Glomerular visceral epithelial cell (primary cell): ENCODE results near the gene CAMTA1.

ENCODE experiments used
- DNase-seq: peaks from one replicate; pipeline ENCODE4 v3.0.0-alpha.2; 2016; ENCODE audit errors: extremely low spot score

Gene CAMTA1

DNA sequence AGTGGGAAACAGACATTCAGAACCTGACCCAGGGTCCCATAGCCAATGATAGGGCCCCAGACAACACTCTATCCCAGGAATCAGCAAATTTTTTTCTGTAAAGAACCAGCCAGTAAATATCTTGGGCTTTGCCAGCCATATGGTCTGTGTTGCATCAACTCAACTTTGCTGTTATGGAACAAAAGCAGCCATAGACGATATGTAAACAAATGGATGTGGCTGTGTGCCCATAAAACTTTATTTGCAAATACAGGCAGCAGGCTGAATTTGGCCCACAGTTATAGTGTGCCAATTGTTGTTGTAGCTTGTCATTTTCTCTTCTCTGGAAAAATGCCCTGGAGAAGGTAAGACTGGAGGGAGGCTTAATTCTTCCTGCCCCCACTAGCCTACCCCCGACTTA, 554.7 kb downstream of the CAMTA1 start:
- no peak for DNase-seq

DNA sequence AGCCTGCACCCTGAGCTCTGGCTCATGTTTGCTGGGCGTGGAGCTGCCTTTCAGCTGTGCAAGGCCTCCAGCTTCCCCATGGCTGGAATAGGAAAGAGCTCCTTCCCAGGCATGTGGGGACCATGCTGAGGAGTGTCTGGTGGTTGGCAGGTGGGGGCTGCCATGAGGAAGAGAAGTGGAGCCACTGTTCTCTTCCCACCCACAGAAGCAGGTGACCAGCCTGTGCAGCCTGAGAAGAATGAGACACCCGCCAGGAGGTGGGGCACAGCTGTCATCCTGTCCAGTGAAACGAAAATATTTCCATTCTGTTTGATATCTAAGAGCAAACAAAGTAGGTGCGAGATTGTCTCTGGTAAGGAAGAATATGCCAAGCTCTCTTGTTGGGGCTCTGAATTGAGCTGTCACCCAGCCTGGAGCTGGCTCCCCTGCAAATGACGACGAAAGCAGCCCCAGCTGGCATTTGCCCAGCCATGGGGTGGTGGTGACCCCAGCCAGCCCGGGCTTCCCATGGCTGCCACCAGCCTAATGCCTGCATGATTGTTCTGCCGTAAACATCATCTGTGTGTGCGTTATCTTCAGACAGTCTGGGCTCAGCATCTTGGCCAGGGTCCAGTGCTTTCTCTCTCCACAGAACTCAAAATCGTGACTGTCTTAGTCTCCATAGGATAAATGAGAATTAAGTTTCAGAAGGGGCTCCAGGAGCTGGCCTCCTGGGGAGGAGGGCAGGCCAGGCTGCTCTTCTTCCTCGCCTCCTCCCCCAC, 556.1 kb downstream of the CAMTA1 start:
- no peak for DNase-seq

DNA sequence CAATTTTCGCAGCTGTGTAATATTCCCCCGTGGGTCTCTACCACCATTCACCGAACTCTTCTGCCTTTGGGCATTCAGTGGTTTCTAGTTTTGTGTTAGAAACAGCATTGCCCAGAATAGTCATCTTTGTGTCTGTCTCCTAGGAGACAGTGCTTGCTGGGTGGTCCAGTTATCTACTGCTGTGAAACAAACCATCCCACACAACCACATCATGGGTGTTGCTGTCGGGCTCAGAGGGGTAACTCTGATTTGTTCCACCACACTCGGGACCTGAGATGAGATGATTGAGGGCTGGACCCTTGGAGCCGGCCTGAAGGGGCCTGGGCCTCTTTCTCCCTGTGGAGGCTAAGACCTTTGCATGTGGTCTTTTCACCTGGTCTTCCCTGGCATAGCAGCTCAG, 558.6 kb downstream of the CAMTA1 start:
- DNase-seq: no peak

DNA sequence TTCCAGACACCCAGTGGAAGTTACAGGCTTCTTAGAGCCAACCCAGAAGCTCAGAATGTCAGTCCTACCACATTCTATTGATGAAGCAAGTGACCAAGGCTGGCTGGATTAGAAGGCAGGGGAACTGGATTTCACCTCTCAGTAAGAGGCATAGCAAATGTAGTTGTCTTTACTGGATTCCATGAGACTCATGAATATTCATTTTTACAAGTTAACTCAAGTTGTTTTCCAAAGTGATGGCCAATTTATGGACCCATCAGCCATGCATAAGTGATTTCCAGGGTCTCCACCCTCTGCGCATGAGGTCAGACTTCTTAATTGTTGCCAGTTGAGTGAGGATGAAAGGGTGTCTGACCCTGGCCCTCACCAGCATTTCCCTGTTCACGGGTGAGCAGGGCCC, 559.0 kb downstream of the CAMTA1 start:
- no peak for DNase-seq

DNA sequence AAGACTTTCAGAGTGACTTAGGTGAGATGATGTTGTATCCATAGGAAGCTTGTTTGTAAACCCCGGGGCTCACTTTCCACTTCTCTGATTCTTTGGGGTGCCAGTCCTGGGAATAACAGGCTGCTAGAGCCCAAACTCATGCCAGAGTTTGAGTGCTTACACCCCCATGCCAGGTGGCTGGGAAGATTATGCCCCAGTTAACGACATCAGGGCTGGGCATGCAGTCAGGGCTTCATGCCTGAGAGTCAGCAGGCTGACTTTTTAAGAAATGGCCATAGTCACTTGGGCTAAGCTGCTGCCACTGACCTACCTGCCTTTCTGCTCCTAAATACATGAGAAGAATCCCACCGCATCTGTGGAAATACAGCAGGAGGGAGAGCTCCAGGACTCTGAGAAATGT, 560.3 kb downstream of the CAMTA1 start:
- DNase-seq: no peak

DNA sequence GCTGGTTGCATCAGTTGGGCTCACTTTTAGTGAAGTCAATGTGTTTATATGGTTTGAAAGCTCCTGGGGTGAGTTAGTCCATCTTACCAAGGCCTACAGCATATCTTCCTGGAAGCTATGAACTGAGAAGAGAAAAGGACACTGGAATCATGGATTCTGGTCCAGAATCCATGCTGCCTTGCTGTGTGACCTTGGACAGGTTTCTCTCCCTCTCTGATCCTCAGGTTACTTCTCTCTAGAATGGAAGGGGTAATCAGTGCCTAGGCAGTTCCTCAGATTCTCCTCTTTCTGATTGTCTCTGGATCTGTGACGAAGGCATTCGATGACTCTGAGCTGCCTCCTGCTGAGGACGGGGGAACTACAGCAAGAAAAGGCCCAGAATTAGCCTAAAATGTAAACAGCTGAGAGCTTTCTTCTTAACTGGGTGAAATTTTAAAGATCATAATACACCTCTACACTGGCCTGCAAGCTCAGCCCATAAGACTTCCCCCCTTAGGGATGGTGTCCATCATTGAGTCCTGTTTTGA, 560.9 kb downstream of the CAMTA1 start:
- no peak for DNase-seq

DNA sequence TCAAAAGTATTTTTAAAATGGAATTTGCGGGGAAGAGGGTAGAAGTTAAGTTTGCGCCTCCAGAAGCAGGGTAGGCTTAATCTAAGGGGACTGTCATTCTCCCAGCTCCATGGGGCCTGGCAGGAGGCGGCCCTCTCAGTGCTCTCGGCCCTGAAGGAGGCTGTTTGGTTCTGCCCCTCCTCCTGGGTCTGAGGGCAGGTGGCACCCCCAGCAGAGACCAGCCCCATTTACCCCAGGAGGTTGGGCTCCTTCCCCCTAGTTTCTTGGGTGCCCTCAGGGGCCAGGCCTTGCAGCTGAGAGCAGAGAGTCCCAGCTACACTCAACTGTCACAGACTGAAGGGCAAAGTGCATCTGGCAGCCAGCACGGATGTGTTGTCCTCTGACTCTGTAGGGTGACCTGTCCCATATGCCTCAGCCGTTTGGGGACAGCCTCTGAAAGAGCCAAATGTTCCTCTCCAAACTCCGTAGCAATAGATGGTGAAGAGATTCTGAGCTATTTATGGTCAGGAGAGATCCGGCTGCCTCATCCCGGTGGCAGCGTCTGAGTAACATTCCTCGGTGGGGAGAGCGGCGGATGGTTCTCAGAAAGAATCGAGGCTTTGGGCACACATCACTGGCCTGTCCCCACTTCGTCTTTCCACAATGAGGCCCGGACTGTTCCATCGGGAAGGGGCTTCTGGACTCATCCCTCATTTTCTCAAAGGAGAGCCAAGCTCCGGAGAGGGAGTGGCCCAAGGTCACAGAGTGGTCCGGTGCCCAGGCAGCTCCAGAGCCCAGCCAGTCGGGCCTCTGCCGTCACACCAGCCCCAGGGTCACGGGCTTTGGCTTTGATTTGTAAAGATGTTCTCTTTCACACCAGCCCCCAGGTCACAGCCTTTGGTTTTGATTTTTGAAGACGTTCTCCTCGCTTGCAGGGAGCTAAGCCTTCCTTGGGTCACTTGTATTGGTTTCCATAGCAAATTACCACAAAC, 561.6 kb downstream of the CAMTA1 start:
- no peak for DNase-seq

DNA sequence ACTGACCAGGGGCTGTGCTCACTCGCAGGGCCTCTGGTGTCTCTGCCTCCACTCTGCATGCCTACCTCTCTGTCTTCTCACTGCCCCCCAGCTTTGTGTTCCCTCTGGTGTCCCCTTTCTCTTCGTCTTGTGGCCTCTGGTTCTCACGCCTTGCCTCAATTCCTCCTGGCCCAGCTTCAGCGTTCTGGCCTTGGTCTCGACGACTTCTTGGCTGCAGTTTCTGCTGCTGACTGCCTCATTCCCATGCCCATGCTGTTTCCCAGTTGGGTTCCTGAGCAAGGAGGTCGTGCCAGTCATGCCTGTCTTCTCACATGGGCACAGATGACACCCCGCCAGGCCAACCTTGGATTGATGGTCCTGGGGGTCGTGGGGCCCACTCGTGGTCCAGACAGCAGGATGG, 562.8 kb downstream of the CAMTA1 start:
- no peak for DNase-seq

DNA sequence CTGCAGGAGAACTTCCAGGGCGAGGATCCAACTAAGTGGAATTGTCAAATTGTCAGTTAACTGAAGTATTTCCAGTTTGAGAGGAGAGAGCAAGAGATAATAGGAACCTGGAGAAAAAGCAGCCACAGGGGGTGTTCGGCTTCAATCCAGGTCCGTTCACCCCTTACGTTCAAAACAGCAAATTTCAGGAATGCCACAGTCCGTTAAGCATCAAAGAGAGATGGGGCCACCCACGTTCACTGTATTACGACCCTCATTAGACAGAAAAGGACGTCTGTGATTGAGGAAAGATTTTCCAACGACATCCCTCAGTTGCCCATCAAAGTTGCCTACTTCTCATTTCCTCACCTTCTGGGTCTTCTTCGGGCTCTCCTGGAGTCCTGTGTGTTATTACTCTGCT, 563.3 kb downstream of the CAMTA1 start:
- DNase-seq: no peak

DNA sequence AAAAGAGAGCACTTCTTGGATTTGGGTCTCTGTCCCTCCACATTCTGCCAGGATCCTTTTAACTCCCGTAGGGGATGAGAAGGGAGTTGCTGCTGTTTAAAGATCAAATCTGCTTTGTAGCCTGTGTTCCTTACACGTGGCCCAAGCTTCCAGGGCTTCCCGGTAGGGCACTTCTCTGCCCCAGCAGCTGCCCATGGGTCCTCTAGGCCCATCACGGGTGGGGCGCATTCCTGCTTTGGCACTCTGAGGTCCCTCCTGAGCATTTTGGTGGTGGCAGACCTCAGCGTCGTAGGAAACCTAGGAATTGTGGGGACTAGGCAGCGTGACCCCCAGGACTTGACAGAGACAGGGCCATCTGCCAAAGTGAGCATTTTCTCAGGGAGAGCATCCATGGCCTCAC, 565.5 kb downstream of the CAMTA1 start:
- DNase-seq: no peak

DNA sequence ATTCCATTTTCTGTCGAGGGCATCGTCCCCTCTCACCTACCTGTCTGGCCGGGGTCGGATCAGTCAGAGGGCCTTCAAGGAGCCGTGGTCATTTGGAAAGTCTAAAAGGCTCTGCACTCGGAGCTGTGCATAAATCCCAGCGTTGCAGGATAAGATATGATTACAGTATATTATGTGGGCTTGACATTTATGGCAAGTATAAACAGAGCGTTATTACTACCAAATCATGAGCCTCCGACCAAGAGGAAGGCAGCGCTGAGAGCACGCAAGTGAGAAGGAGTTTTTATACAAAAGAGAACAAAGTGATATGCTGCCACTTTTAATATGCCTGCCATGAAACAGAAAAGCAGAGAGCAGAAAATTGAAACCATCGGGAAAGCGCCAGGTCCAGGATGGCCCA, 566.4 kb downstream of the CAMTA1 start:
- no peak for DNase-seq

DNA sequence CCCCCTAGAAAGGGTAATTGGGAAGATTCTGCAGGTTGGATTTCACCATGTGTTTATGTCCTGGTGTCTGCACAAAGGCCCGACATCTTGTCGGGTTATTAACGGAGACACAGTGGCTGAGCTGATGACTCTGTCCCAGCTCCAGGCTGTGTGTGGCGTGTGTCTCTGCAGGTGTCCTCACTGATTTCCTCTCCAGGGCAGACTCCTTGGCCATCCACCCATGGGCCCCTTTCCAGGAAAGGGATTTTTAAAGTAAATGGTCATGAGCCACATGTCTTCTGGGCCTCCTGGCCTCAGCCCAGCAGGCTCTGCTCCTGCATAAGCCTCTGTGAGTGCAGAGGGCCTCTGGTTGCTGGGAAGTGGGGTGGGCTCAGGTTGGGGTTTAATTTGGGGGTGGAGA, 567.1 kb downstream of the CAMTA1 start:
- DNase-seq: no peak

DNA sequence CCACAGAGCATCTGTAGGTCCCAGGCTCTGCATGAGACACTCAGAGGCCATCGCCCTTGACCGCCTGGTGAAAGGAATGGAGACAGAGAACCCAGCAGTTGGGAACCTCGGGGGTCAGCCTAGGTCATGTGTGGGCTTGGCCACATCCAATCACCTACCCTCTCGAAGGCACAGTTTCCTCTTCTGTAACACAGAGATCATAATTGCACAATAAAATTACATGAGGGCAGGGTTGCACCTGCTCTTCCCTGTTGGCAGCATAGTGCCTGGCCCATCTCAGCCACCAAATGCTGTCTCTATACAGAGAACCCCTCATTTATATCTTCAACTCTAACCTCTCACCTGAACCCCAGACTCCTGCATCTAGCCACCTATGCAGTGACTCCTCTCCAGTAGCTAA, 567.7 kb downstream of the CAMTA1 start:
- DNase-seq: no peak

DNA sequence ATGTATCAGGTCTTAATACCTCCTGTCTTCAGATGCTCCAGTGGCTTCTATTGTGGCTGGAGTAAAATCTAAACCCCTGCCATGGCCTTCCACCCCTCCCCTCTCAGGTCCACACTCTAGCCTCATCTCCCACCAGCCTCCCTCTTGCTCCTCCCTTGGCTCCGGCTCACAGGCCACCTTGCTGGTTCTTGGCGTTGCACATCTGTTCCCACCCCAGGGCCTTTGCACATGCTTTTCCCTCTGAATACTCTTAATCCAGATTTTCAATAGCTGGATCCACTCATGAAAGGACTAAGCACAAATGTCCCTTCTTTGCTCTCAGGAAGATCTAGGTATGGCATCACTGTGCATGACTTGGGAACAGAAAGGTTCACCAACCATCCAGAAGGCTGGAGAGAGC, 570.4 kb downstream of the CAMTA1 start:
- no peak for DNase-seq

DNA sequence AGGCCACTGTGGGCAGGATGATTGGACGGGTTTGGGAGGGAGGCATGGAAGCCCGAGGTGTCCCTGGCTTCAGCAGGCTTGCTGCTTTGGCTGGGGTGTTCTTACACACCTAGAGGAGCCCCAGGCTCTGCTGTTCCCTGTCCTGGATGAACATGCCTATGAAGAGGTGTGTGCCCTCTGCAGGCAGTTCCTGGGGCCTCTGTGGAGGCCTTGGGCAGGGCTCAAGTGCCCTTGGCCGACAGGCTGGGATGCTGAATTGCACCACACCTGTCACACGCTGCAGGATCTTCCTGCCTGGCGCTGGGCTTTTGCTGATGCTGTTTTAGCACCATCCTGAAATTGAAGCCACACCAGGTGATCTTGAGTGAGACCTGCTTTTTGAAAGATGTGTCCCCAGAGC, 570.8 kb downstream of the CAMTA1 start:
- DNase-seq: no peak

DNA sequence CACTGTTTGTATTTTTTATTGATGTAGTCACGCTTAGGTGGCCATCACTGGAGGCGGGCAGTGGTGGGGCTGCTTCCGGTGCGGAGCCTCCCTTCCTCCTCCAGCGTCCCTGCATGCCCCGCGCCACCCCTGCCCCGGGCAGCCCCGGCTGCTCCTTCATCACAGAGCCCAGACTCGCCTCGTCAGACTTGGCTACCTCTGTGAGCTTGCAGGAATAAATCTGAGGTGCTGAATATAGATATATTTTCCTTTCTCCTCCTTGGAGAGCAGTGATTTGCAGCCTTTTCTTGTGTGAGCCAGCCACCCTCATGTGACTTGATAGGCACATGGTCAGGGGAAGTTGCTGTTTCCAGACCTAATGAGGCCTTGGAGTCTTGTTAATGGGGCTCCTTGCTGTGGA, 573.2 kb downstream of the CAMTA1 start:
- no peak for DNase-seq

DNA sequence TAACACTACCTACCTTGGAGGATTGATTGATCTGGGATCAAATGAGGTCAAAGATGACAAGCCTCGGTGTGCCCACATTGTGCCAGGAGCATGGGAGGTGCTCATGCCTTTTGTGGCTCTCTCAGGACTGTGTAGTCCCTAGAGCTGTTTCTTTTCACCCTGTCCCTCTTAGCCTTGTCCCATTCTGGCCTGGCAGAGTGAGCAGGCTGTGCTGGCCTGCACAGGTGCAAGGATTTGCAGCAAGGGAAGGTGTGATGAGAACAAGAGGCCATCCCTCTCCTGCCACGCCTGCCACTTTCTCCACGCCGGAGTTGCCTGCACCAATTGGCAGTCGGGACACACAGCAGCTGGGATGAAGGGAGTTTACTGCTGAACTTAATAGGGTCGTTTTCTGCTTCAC, 575.3 kb downstream of the CAMTA1 start:
- no peak for DNase-seq

DNA sequence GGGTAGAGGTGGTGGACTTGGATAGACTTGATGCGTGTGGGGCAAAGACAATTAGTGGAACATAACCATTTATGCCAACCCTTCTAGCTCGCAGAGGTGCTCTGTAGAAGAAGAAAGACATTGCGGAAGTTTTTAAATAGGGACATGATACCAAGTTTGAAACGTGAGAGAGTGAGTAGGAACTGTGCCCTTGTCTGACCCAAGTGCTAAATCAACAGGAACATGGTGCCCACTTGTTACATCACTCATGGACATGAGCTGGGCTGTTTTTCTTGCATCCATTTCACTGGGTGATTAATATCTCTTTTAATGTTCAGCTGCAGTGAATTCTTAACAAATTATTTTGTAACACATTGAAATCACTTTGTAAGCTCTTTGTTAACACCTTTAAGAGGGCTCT, 577.7 kb downstream of the CAMTA1 start:
- no peak for DNase-seq

DNA sequence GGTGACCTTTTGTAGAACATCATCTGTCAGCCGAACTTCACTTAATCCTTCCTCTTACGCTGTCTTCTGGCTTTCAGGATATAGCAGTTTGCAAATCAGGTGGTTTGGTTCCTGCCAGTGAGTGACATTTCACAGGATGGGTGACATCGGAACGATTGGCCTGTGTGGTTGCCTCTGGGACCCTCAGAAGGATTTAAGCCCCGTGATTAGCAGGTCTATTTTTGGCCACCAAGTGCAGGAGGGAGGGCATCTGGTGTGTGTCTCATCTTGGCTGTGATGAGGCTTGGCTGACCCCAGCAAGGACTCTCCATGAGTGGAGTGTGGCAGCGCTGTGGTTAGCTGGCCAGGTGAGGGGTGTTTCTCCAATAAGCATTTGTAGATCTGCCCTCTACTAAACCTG, 578.2 kb downstream of the CAMTA1 start:
- DNase-seq: no peak

DNA sequence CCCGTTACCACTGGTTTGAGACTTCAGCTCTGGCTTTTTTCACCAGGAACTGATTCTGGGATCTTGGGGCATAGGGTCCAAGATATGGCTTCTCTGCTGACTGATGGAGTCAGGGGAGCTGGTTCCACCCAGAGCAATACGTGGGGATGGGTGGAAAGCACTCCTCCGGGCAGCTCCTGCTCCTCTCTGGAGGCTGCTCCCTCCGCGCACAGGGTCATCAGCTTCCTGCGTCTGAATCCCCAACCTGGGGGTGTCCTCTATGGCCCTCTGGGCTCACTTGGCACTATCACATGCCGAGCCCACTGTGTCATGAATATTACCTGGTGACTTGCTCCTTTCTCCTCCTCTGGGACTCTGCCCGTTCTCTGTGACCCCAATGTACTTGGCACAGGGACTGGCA, 580.5 kb downstream of the CAMTA1 start:
- DNase-seq: no peak

DNA sequence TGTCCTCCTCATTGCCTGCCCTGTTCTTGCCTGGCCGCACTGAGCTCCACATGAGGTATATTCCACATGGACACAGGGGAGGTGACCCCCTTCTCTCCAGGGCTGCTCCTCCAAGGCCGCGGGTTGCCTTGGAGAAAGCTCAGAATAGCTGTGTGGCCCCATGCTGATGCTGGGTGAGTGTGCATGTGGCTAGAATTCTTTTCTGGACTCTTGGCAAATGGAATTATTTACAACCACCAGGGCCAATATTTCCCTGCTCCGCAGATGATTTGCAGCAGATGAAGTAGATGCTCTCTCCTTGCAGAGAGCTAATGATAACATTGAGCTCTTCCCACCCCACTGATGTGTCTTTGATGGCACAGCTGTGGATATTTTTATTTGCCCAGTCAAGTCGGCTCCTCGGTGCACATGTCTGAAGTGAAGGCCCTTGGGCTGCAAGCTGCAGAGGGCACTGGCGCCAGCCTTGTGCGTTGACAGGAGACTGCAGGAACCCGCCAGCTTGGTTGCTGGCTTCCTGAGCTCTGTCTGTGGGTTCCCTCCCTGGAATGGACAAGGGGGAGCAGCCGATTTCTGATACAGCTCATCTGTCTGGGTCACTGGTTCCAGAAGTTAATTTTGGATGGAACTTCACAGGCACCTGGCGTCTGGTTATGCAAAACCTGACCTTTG, 581.2 kb downstream of the CAMTA1 start:
- DNase-seq: no peak

DNA sequence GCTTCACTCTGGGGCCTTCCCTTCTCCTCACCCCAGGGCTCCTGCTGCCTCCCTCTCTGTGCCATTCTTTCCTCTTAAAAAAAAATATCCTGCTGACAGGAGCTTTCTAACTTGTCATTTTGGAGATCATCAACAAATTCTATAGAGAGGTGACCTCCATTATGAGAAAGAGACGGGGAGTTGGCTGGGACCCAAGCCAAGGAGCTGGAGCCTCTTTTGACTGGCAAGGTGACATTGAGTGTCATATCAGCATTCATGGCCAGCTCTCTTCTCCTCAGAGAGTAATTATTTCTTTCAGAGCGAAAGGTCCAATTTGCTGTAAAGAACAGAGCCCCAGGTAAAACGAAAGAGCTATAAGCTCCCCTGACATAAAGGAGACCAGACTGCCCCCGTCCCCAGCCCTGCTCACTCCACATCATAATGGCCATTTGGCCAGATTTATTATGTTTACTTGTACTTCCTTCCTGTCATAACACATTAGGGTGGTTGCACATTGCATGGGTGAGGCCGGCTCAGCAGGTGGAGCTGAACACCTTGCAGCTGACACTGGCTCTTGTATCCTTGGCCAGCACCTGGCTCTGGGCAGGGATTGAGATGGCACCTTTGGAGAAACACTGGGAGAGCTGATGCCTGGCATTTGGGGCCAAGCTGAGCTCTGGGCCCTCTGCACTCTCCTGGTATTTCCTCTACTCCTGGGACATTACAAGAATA, 581.9 kb downstream of the CAMTA1 start:
- DNase-seq: no peak
